Measurements from ENCODE around the gene HEATR5B.
A peak's percentile ranks its signal among the peaks of the same experiment; 100 is the strongest.

The HEATR5B gene

DNA sequence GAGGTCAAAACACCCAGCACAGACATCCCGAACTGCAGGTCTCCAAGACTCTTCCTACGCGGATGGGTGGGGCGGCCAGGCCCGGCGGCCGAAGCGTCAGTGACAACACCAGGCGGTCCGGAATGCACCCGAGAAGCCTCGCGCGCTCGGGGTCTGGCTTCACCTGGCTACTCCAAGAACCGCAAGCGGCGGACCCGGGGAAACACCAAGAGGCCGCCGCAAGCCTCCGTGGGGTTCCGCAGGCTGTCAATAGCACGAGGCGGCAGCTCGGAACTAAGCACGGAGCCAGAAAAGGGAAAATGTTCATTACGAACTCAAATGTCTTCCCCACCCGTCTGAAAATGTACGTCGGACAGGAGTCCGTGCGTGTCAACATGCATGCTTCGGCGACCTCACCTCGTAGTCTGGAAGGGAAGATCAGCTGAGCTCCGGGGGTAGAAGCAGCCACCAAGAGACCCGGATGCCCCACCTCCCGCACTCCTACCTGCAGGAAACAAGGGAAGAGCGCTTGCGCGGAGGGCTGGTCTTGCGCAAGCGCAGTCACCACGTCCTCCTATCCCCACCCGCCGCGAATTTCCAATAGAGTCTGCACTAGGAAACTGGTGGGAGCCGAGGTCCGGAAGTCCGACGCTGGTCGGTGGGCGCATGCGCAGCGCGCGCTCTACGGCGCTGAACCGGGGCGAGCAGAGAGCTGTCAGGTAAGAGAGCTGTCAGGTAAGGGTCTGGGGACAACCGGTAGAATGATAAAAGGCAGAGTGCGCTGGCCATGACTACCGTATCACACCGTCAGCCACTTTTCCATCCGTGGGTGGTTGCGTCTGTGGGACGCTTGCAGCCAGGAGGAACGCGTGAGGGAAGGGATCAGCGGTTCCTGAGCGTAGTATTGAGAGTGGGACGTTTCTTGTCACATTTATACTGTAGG lies at the start of gene HEATR5B, which contains the start of gene GPATCH11:
HEATR5B (minus strand) TSS at position 500 of the 922 bp plus-strand sequence. CDS start 958 bp downstream, outside the sequence.
GPATCH11 (plus strand) TSS at position 646 of the 922 bp plus-strand sequence. CDS start 3,864 bp downstream, outside the sequence.
- DNase-seq = peak; percentile 97

DNA sequence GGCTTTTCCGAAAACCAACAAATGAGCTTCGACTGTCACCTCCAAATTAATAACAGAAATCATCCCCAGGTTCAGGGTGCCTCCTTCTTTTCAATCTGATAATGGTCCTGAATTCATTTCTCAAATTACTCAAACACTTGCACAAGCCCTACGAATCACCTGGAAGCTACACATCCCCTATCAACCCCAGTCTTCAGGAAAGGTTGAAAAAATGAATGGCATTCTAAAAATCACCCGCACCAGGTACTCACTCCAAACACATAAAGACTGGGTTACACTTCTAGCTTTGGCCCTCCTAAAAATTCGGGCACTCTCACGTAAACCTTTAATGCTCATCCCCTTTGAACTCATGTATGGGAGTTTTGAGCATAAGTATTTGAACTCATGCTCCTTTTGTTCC lies 48.7 kb upstream of the HEATR5B start:
- no peak for DNase-seq

DNA sequence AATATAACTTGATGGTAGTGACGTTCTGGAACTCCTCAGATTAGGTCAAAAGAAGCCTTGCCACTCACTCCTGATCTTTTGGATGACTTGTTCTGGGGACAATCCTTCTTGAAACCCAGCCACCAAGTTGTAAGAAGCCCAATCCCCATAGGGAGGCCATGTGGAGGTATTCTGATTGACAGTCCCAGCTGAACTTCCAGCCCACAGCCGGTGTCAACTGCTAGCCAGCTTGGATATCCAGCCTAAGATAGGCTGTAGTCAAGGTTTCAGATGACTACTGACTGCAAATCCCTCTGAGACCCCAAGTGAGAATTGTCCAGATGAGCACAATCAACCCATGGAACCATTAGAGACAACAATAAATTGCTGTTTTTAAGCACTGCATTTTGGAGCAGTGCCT lies 41.2 kb upstream of the HEATR5B start:
- DNase-seq = peak; percentile 42

DNA sequence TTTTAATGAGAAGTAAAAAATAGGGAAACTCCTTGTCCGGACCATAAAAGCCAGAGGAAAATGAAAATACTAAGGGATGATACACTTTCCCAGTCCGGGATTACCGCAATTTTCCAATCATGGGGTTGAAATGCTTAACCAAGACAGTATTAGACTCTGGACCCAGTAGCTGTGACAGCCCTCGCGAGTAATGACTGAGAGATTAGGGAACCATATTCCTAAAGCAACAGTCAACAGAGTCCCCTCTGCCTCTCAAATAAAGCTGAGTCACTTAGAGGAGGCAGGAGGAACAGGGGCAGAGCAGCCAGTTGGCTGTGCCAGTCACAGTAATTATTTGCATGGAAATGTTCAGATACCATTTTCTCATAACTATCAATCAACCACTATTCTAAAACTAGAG lies 35.0 kb upstream of the HEATR5B start:
- DNase-seq = no peak

DNA sequence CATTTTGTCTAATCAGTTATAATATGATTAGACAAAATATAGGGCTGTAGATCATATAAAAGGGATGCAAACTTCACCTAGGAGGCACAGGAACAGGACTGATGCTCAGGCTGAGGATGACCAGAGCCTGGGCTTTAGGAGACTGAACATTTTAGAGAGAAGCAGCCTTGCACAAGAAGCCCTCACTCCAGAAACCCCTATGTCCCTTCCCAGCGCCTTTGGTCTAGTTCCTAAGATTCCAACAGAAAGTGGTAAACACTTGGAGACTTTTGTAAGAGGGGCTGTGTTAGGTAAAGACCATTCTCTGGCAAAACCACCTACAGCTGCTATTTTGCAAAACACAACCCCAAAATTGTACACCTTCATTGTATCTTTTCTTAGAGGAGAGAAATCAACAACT lies 33.4 kb upstream of the HEATR5B start:
- DNase-seq = no peak

DNA sequence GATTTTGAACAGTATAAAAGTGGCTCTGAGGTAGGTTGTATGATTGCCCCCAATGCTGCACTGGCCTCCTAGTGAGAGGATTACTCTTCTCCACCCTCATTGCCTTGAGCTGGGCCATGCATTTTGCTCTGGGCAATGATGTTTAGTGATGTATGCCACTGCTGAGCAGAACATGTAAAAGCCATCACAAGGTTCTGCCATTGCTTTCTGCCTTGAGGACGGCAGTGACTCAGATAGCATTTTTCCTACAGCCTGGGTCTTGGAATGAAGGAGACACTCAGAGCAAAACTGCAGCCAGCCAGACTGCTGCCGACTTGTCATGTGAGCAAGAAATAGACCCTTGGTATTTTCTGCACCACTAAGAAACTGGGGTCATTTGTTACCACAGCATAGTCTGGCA lies 27.8 kb upstream of the HEATR5B start:
- no peak for DNase-seq

DNA sequence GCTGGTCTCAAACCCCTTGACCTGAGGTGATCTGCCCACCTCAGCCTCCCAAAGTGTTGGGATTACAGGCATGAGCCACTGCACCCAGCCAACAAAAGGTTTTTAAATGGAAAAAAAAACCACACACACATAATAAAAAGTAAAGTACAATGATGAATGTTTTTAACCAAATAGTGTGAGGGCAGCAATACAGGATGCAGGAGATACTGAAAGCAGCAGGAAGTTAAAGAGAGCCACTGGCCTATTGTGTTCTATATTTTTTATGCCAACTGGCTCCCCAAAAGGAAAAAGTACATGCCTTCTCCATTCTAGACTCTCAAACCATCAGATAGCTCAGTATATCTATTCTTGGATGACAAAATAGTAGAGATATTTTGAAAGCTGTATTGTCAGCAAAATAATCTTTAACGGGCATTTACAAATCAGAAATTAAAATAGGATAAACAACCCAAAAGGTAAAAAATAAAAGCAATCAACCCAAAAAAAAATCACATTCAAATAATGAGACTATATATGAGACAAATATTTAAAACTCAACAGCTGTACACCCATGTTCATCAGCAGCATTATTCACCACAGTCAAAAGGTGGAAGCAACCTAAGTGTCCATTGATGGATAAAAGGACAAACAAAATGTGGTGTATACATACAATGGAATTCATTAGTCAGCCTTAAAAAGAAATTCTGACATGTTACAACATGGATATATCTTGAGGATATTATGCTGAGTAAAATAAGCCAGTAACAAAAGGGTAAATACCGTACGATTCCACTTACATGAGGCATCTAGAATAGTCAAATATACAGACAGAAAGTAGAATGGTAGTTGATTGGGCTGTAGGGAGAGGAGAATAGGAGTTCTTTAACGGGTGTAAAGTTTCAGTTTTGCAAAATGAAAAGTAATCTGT lies 26.4 kb upstream of the HEATR5B start:
- no peak for DNase-seq

DNA sequence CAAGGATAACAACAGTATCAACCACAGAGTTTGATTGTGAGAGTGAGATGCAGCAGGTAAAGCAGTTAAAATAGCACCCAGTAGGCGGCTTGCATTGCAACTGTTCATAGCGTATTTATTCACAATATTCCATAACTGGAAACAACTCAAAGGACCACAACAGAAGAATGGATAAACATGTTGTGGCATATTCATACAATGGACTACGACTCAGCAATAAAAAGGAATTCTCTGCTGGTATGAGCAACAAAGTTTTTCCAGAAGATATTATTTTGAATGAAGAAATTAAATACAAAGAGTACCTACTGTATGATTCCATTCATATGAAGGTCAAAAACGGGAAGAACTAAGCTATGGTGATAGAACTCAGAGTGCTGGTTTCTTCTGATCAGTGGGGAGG lies 25.4 kb upstream of the HEATR5B start:
- DNase-seq = no peak

DNA sequence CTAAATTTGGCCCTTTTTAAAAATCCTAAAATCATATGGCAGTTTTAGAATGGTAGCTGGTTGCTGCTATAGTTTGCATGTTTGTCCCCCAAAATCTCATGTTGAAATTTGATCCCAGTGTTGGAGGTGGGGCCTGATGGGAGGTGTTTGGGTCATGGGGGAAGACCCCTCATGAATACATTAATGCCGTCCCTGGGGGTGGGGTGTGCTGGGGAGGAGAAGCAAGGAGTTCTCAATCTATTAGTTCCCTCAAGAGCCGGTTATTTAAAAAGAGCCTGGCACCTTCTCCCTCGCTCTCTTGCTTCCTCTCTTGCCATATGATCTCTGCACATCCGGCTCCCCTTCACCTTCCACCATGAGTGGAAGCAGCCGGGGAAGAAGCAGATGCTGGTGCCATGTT lies 21.0 kb upstream of the HEATR5B start:
- DNase-seq = no peak

DNA sequence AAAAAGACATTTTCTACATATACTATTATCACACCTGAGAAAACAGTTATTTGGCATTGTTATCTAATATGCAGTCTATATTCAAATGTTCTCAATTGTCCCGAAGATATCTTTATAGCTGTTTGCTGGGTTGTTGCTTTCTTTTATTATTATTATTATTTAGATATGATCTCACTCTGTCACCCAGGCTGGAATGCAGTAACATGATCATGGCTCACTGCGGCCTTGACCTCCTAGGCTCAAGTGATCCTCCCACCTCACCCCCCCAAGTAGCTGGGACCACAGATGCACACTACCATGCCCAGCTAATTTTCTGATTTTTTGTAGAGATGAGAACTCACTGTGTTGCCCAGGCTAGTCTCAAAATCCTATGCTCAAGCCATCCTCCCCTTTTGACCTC lies 20.0 kb upstream of the HEATR5B start:
- DNase-seq = no peak

DNA sequence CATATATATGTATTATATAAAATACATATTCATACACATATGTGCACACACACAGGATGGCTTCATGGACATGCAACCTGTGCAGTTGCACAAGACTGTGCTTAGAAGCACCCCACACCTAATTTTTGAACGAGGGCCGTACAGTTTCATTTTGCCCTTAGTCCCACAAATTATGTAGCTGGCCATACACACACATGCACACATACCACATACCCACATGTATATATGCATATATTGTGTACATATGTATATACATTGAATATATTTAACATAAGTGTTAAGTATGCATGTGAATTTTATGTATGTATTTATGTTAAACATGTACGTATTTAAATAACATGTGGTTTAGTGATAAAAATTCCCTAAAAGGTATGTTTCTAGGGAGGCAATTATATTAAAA lies 18.4 kb upstream of the HEATR5B start:
- DNase-seq = no peak

DNA sequence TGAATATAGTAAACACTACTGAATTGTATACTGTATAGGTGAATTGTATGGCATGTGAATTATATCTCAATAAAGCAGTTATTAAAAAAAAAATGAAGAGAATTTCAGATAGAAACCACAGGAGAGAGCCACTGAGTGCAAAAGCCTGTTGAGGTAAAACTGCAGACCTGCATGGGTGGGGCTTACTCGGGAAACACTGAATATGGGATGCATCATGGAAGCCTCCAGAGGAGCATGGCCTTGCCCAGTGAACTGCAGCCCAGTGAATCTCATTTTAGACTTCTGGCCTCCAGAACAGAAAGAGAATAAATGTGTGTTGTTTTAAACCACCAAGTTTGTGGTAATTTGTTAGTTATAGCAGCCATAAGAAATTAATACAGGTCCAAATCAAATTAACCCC lies 15.9 kb upstream of the HEATR5B start:
- DNase-seq = no peak

DNA sequence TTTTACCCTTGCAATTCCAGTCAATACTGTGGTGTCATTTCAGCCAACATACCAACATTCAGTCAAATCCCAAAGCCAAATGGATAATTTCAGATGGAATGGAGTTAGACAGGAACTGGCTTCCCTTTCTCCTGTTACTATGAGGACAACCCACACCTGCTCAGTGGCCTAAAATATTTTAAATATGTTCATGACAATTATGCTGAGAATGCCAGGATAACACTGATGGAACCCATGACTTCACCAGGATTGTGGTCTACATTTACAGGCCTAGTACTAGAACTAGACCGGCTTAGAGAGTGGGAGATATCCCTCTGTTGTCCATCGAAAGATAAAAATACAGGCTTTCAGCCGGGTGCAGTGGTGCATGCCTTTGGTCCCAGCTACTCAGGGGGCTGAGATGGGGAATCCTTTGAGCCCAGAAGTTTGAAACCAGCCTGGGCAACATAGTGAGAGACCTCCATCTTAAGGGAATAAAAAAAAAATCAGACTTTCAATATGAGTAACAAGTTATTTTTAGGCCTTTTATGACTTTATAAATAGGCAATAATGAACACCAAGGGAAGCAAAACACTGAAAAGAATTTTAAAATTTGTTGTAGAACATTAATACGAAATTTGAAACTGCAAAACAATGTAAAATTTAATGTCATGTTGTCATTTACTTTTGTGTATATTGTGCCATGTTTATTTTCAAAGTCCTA lies 14.4 kb upstream of the HEATR5B start:
- DNase-seq = no peak

DNA sequence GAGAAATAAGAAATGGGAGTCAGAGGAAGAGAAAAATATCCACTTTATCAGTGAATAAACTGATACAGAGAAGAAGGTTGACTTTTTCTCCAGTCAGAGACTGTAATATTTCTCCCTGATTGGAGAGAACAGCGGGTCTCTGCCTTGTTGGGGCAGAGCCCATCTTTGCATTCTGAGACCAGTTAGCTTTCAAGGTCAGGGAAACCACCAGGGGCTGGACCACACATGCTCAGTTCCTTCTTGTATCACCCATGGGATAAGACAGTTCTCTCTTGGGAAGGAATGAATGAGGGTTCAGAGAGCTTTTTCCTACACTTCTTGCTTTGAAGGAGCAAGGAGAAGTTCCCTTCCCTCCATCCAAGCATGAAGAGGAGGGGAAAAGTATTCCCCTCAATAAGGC lies 12.4 kb upstream of the HEATR5B start:
- DNase-seq = no peak

DNA sequence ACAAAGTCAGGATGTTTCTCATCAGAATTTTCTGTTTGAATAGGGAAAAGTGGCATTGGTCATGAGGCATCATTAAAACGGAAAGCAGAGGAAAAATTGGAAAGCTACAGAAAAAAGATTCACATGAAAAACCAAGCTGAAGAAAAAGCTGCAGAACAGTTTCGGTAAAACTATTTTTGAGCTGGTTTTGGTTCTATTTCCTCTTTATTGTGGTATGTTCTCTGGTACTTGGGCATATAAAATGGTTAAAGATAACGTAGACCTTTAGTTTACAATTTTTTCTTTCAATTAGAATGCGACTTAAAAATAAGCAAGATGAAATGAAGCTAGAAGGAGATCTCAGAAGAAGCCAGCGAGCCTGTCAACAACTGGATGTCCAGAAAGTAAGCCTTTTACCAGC lies 7.7 kb upstream of the HEATR5B start:
- no peak for DNase-seq

DNA sequence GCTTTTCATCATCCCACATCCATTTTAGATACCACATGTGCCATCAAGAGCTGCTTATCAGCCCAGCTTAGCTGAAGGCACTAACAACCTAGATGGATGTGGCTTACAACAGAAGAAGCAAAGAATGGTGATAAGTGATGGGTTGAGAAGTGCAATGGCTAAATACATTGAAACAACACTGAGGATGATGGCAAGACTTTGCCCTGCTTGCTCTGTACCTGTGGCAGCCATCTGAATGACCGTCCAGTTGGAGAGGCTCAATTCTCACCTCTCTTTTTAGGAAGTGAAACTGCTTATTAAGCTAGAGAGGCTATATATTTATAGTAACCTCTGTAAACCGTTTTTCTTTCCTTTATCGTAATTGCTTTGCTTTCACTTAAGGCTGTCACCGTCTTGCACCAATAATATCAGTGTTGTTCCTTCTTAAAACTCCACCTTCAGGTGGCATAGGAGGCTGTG lies 5.9 kb upstream of the HEATR5B start:
- no peak for DNase-seq

DNA sequence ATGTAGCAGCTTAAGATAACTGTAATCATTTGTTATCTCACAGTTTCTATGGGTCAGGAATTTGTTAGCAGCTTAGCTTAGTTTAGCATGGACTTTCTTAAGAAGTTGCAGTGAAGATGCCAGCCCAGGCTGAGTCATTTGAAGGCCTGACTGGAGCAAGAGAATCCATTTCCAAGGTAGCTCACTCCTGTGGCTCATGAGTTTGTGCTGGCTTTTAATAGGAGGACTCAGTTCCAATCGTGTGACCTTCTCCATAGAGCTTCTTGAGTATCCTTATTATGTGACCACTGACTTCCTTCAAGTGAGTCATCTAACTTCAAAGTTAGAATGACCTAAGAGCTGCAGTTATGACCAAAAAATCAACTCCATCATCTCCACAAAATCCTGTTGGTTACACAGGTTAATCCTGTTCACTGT lies 1.6 kb upstream of the HEATR5B start:
- no peak for DNase-seq

DNA sequence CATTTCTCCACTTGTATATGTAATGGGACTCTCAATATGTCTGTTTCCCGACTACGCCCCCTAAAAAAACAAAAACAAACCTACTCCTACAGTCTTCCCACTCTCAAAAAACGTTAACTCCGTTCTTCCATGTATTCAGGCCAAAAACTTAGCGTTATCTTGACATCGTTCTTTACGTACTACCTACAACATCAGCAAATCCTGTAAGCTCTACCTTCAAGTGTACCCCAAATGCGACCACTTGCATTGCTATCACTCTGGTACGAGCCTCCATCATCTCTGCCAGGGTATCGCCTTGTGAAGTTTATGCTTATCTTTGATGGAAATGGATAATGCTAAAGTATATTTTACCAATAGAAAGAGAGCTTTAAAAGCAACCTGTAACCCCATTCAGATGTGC lies 625 bp upstream of the HEATR5B start:
- DNase-seq = no peak

DNA sequence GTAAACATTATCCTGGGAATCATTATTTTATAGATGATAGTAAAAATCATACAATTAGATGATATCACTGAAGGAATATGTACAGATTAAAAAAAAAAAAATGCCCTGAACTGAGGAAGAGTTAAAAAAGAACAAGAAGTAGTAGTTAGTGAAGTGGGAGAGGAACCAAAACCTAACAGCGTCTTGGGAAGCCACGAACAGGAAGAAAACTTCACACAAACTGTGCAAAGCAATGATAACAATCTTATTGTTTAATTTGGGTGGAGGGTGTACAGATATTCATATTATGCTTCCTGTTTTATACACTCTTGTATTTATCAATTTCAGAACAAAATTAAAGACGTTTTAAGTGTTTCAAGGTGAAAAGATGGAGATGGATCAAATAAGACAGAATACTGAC lies 3.5 kb downstream of the HEATR5B start:
- DNase-seq = no peak

DNA sequence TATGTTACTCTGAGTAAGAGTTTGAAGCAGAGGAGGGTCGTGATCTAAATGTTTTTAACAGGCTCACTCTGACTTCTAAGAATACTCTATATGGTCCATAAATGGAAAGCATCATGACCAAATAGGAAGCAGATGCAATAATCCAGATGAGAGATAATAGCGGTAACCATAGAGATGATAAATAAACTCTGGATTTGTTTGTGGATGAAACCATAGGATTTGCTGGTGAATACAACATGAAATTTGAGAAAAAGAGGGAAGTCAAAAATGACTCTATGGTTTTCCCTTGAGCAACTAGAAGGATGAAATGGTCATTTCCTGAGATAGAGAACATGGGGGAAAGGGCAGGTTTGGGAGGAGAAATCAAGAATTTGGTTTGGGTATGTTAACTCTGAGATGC lies 3.9 kb downstream of the HEATR5B start:
- no peak for DNase-seq

DNA sequence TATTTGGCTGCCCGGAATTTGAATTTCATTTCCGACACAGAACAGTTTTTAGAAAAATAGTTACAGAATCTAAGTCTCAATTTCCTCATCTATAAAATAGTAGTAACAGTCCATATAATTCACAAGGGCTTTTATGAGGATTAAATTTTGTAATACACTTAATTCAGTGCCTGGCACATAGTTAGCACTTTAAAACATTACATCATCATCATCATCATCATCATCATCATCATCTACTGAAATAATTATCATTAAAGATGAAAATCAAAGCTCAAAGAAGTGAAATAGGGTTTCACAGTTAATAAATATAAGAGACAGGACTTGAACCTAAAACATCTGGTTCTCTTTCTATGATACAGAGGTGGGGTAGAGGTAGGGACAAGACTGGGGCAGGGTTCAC lies 13.2 kb downstream of the HEATR5B start:
- DNase-seq = no peak

DNA sequence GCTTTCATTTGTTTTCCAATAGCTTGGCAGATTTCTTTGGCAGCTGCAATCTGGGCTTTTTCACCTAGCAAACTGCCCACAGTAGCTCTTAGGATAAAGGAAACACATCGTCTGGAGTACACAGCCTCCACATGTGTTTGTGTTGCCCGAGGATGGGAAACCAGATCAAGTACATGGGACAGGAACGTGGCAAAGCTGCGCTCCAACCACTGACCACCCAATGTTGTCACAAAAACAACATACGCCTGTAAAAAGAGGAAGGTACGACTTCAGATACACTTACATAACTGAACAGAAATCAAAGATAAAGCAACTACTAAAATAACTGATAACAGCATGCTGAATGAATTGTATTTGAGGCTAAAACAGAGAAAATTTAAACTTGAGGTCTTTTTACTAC lies 15.5 kb downstream of the HEATR5B start:
- DNase-seq = no peak

DNA sequence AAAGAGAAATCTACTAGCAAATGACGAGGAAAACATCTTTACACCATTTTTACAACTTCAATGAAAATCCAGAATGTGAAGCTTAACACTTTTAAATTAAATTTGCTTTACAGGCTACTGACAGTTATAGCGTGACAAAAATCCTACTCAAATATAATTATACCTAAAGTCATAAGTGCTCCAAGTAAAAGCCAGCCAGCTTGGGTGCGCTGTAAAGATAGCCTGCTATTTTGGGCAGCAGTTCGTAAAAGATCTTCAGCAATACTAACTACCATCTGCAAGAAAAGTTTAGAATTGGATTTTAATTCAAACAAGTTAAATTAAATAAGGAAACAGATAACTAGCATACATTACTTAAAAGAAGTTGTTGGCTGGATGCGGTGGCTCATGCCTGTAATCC lies 22.4 kb downstream of the HEATR5B start:
- no peak for DNase-seq

Data from left hindlimb (tissue), 1 donor.